Fibroblast of mammary gland (primary cell): ENCODE measurements around the gene SLC7A6.

Experiments
- DNase-seq: peaks from one replicate; pipeline ENCODE4 v3.0.0-alpha.2; 2010; ENCODE audit warnings: low read depth
- H3K4me3 ChIP-seq: 2 replicates; pipeline ENCODE4 v1.5.1; 2011; ENCODE audit warnings: low read depth, mild to moderate bottlenecking, low read length, moderate library complexity; ENCODE audit not compliant: control insufficient read depth
- CTCF ChIP-seq: conservative IDR thresholded peaks from 2 replicates; pipeline ENCODE4 v1.5.1; 2011; ENCODE audit warnings: low read depth, low read length, inconsistent platforms; ENCODE audit not compliant: control insufficient read depth, insufficient read depth

The SLC7A6 gene

GRCh38 chr16:68343137-68343536 lies 78.8 kb downstream of the SLC7A6 start:
- DNase-seq, result no peak
- no peak overlapping the region for H3K4me3 ChIP-seq
- no peak for TF ChIP-seq CTCF

DNA sequence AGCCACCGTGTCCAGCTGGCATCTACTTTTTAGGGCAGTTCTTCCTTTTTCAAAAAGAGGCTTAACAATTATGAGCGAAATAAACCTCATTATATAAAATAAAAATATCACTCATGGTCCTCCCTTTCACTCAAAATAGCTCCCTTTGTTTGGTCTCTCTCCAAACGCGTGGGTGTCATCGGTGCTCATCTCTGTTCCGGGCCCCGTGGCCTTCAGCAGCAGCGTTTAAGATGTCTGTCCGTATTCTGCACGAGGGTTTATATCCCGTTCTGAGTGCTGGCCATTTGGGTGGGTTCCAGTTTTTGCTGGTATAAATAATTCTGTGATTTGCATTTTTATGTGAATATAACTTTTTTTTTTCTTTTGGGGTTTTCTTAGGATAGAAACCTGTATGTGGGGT lies 79.9 kb downstream of the SLC7A6 start:
- no peak for DNase-seq
- TF ChIP-seq CTCF, result no peak

DNA sequence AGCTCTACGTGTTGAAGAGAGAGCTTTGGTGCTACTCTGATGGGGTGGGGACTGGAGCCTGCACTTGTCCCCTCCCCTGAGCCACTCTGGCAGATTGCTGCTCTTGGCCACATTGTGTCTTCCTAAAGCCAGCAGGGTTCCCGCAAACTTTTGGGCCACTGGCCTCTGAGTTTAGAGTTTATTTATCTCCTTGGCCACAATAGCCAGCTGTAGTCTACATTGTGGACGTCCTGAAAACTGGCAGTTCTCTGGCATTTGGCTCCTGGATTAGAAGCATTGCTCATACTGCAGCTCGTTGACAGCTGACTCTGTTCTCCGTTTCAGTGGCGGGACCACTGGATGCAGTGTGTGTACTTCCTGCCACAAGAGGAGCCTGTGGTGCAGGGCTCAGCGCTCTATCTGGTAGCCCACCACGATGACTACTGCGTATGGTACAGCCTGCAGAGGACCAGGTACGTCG lies 81.1 kb downstream of the SLC7A6 start:
- no peak overlapping the region for H3K4me3 ChIP-seq
- DNase-seq, result no peak
- TF ChIP-seq CTCF, result no peak

More for the DNA sequence above, 79.9 kb downstream of the SLC7A6 start:
- H3K4me3 ChIP-seq, result no peak overlapping the region

GRCh38 chr16:68345958-68346635 lies 81.8 kb downstream of the SLC7A6 start:
- DNase-seq, result no peak
- no peak for TF ChIP-seq CTCF
- H3K4me3 ChIP-seq, result no peak overlapping the region

DNA sequence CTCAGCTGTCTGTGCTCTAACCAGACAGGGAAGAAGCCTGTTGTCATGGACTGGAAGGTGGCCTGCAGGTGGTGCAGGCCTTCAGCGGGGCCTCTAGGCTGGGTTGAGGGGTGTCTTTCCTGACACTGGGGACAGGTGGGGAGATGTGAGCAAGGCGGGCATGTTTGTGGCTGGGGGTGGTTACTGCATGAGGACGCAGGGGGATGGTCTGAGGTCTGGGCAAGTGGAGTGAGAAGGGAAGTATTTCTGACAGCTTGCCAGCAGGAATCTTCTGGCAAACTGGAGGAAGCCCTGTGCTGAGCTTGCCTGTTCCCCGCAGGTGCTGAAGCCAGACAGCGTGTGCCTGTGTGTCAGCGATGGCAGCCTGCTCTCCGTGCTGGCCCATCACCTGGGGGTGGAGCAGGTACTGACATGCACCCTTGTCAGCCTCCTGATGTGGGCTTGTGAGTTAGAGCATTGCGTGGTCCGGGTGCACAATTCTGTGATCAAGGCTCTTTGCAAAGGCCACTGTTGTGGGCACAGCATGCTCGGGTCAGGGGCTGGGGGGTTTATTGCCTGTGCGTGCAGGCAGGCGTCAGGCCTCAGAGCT lies 82.7 kb downstream of the SLC7A6 start:
- no peak for TF ChIP-seq CTCF
- no peak for DNase-seq
- no peak overlapping the region for H3K4me3 ChIP-seq

DNA sequence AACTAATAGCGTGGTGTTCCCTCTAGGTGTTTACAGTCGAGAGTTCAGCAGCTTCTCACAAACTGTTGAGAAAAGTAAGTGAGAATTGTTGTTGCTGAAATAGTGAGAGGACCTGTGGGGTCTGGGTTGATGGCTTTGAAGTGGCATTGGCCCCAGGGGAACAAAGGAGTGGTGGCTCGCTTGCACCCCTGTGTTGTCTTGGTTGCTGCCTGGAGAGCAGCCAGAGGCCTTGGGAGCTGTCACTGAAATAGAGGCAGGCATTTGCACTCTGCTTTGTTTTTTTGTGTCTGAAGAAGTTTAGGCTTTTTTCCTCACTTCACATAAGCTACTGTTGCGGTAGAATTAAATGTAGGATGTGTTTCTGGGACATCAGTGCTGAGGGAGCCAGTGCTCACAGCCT lies 83.3 kb downstream of the SLC7A6 start:
- no peak for TF ChIP-seq CTCF
- DNase-seq, result no peak
- H3K4me3 ChIP-seq, result no peak overlapping the region
